Renal pelvis (tissue), 12 donors: ENCODE results near the gene CBX8. TPM values are rescaled to one million over a fixed set of nuclear protein-coding genes. Genes with fewer than 3 reads are reported as not detected.

Source experiments
- DNase-seq: peaks from one replicate; pipeline ENCODE4 v3.0.0-alpha.2; 2013
- long read RNA-seq, 16 experiments: transcript quantifications; one replicate each; lab custom pipeline, GENCODE V29; 2026
- polyA plus RNA-seq, 3 donors: library from polyadenylated mRNA; unstranded; fragments of 120-200 nt; gene quantifications; one replicate each; pipeline ENCODE4 v1.2.1, GENCODE V29; 2013; ENCODE audit not compliant: insufficient read length in 3 of 3

The CBX8 gene
- polyA plus RNA-seq, result 10 to 100 TPM; 15.7 to 18.3 (median 15.7) TPM
- long read RNA-seq, donor 1, transcript CBX8-201 (5 exons, 3,791 nt), result major isoform, 11 of 11 reads
- long read RNA-seq, donor 1, partial matches to known transcripts, result 0 of 11 reads
- long read RNA-seq, donor 1, other reads (novel, unspliced or antisense), result 0 of 11 reads
- long read RNA-seq, donor 2, transcript CBX8-201 (5 exons, 3,791 nt), result major isoform, 10 of 10 reads
- long read RNA-seq, donor 2, partial matches to known transcripts, result 0 of 10 reads
- long read RNA-seq, donor 2, other reads (novel, unspliced or antisense), result 0 of 10 reads
- long read RNA-seq, donor 3, transcript CBX8-201 (5 exons, 3,791 nt), result major isoform, 5 of 5 reads
- long read RNA-seq, donor 3, partial matches to known transcripts, result 0 of 5 reads
- long read RNA-seq, donor 3, other reads (novel, unspliced or antisense), result 0 of 5 reads
- long read RNA-seq, donor 4, transcript CBX8-201 (5 exons, 3,791 nt), result major isoform, 11 of 11 reads
- long read RNA-seq, donor 4, partial matches to known transcripts, result 0 of 11 reads
- long read RNA-seq, donor 4, other reads (novel, unspliced or antisense), result 0 of 11 reads
- long read RNA-seq, donor 5, transcript CBX8-201 (5 exons, 3,791 nt), result major isoform, 7 of 7 reads
- long read RNA-seq, donor 5, partial matches to known transcripts, result 0 of 7 reads
- long read RNA-seq, donor 5, other reads (novel, unspliced or antisense), result 0 of 7 reads
- long read RNA-seq, donor 6, transcript CBX8-201 (5 exons, 3,791 nt), result major isoform, 7 of 7 reads
- long read RNA-seq, donor 6, partial matches to known transcripts, result 0 of 7 reads
- long read RNA-seq, donor 6, other reads (novel, unspliced or antisense), result 0 of 7 reads
- long read RNA-seq, donor 7, partial matches to known transcripts, result 5 of 8 reads
- long read RNA-seq, donor 7, other reads (novel, unspliced or antisense), result 0 of 8 reads
- long read RNA-seq, donor 8, partial matches to known transcripts, result 0 of 2 reads
- long read RNA-seq, donor 8, other reads (novel, unspliced or antisense), result 0 of 2 reads
- long read RNA-seq, donor 9, transcript CBX8-201 (5 exons, 3,791 nt), result major isoform, 9 of 9 reads
- long read RNA-seq, donor 9, partial matches to known transcripts, result 0 of 9 reads
- long read RNA-seq, donor 9, other reads (novel, unspliced or antisense), result 0 of 9 reads
- long read RNA-seq, donor 10, transcript CBX8-201 (5 exons, 3,791 nt), result major isoform, 10 of 10 reads
- long read RNA-seq, donor 10, partial matches to known transcripts, result 0 of 10 reads
- long read RNA-seq, donor 10, other reads (novel, unspliced or antisense), result 0 of 10 reads
- long read RNA-seq, donor 11, transcript CBX8-201 (5 exons, 3,791 nt), result major isoform, 10 of 10 reads
- long read RNA-seq, donor 11, partial matches to known transcripts, result 0 of 10 reads
- long read RNA-seq, donor 11, other reads (novel, unspliced or antisense), result 0 of 10 reads
- long read RNA-seq, donor 12, transcript CBX8-201 (5 exons, 3,791 nt), result major isoform, 10 of 10 reads
- long read RNA-seq, donor 12, partial matches to known transcripts, result 0 of 10 reads
- long read RNA-seq, donor 12, other reads (novel, unspliced or antisense), result 0 of 10 reads
- long read RNA-seq, donor 13, transcript CBX8-201 (5 exons, 3,791 nt), result major isoform, 6 of 6 reads
- long read RNA-seq, donor 13, partial matches to known transcripts, result 0 of 6 reads
- long read RNA-seq, donor 13, other reads (novel, unspliced or antisense), result 0 of 6 reads
- long read RNA-seq, donor 14, result 0 reads
- long read RNA-seq, donor 15, result 0 reads
- long read RNA-seq, donor 16, transcript CBX8-201 (5 exons, 3,791 nt), result major isoform, 9 of 9 reads
- long read RNA-seq, donor 16, partial matches to known transcripts, result 0 of 9 reads
- long read RNA-seq, donor 16, other reads (novel, unspliced or antisense), result 0 of 9 reads

GRCh38 chr17:79796763-79797491, at the start of gene CBX8:
TSS of gene CBX8 (minus strand) at chr17:79797077. CDS start at chr17:79796998, 79 bp downstream.
- peak; percentile 99 for DNase-seq

GRCh38 chr17:79845601-79845949, 48.7 kb upstream of the CBX8 start:
- DNase-seq, result no peak

GRCh38 chr17:79844869-79845600, 48.2 kb upstream of the CBX8 start:
- DNase-seq, result no peak

GRCh38 chr17:79843816-79844800, 47.2 kb upstream of the CBX8 start:
- no peak for DNase-seq

- no peak for DNase-seq
Observed at GRCh38 chr17:79843474-79843815, 46.6 kb upstream of the CBX8 start.

GRCh38 chr17:79842656-79843473, 46.0 kb upstream of the CBX8 start:
- no peak for DNase-seq

GRCh38 chr17:79842136-79842655, 45.3 kb upstream of the CBX8 start:
- DNase-seq, result no peak

GRCh38 chr17:79841369-79842135, 44.7 kb upstream of the CBX8 start:
- no peak for DNase-seq

- no peak for DNase-seq
Observed at GRCh38 chr17:79840989-79841286, 44.1 kb upstream of the CBX8 start.

- no peak for DNase-seq
Observed at GRCh38 chr17:79840269-79840988, 43.6 kb upstream of the CBX8 start.

- DNase-seq, result peak; percentile 94
Observed at GRCh38 chr17:79839356-79840268, 42.7 kb upstream of the CBX8 start, which contains the start of gene CBX4. TSS of gene CBX4 (minus strand) at chr17:79839440. CDS start at chr17:79839251, 189 bp downstream.

- DNase-seq, result peak; percentile 74
Observed at GRCh38 chr17:79838522-79839274, 41.8 kb upstream of the CBX8 start.

- no peak for DNase-seq
Observed at GRCh38 chr17:79837888-79838521, 41.1 kb upstream of the CBX8 start.
